OCI-LY1 (cell line): ENCODE measurements around the gene SH3D19.

Experiments
- H2AFZ ChIP-seq: fragments of 200-600 bp; sonication (generic), shearing (Covaris generic); 2 replicates; pipeline ENCODE4 v1.6.0; 2014; ENCODE audit warnings: antibody characterized with exemption, mild to moderate bottlenecking, low read length
- H3F3A ChIP-seq: fragments of 200-600 bp; sonication (generic), shearing (Covaris generic); 2 replicates; pipeline ENCODE4 v1.6.0; 2014; ENCODE audit warnings: mild to moderate bottlenecking, antibody characterized with exemption, low read length, moderate library complexity; ENCODE audit not compliant: insufficient read depth
- H3K27ac ChIP-seq: fragments of 200-600 bp; sonication (generic); 2 replicates; pipeline ENCODE4 v1.5.1; 2014; ENCODE audit warnings: low read length, mixed run types, mild to moderate bottlenecking, low read depth; ENCODE audit not compliant: poor library complexity, severe bottlenecking
- H3K27me3 ChIP-seq: fragments of 200-600 bp; sonication (generic); 2 replicates; pipeline ENCODE4 v1.6.0; 2014; ENCODE audit warnings: antibody characterized with exemption, mild to moderate bottlenecking, low read length, moderate library complexity; ENCODE audit not compliant: insufficient read depth
- H3K36me3 ChIP-seq: fragments of 200-600 bp; sonication (generic); 2 replicates; pipeline ENCODE4 v1.6.1; 2014; ENCODE audit warnings: mild to moderate bottlenecking, antibody characterized with exemption, low read length, moderate library complexity, mixed read lengths; ENCODE audit not compliant: insufficient read depth
- H3K4me1 ChIP-seq: fragments of 200-600 bp; sonication (generic); 2 replicates; pipeline ENCODE4 v1.5.1; 2014; ENCODE audit warnings: mild to moderate bottlenecking, low read length, moderate library complexity; ENCODE audit not compliant: insufficient read depth, severe bottlenecking
- H3K4me2 ChIP-seq: fragments of 200-600 bp; sonication (generic), shearing (Covaris generic); 2 replicates; pipeline ENCODE4 v1.6.1; 2014; ENCODE audit warnings: low read length
- H3K4me3 ChIP-seq: fragments of 200-600 bp; sonication (generic); 2 replicates; pipeline ENCODE4 v1.5.1; 2014; ENCODE audit warnings: low read length, low read depth, mild to moderate bottlenecking, mixed read lengths; ENCODE audit not compliant: poor library complexity, severe bottlenecking
- H3K79me2 ChIP-seq: fragments of 200-600 bp; shearing (Covaris generic); 2 replicates; pipeline ENCODE4 v1.6.1; 2016; ENCODE audit warnings: mixed run types, low read length, mixed read lengths; ENCODE audit not compliant: insufficient read depth
- H3K9ac ChIP-seq: fragments of 200-600 bp; sonication (generic), shearing (Covaris generic); 2 replicates; pipeline ENCODE4 v1.6.1; 2014; ENCODE audit warnings: mild to moderate bottlenecking, low read length, mixed read lengths
- H3K9me2 ChIP-seq: fragments of 200-600 bp; sonication (generic), shearing (Covaris generic); 2 replicates; pipeline ENCODE4 v1.6.1; 2014; ENCODE audit warnings: low read depth, mild to moderate bottlenecking, low read length, mixed read lengths
- H3K9me3 ChIP-seq: fragments of 200-600 bp; shearing (Covaris generic); 2 replicates; pipeline ENCODE4 v1.6.1; 2014; ENCODE audit warnings: low read length, mixed read lengths
- H4K20me1 ChIP-seq: fragments of 200-600 bp; sonication (generic), shearing (Covaris generic); 2 replicates; pipeline ENCODE4 v1.6.0; 2016; ENCODE audit warnings: mild to moderate bottlenecking, low read length; ENCODE audit not compliant: insufficient read depth
- EZH2 ChIP-seq: fragments of 200-600 bp; sonication (generic), shearing (Covaris generic); IDR thresholded peaks from 2 replicates; pipeline ENCODE4 v1.8.0; 2017; ENCODE audit warnings: borderline replicate concordance, mixed run types, mild to moderate bottlenecking, antibody characterized with exemption, low read length, moderate library complexity, mixed read lengths
- TF ChIP-seq, protein P1 (sequence below): fragments of 200-600 bp; sonication (generic), shearing (Covaris generic); IDR thresholded peaks from 2 replicates; pipeline ENCODE4 v1.5.1; 2017; ENCODE audit warnings: mild to moderate bottlenecking, antibody characterized with exemption, low read length, moderate library complexity, mixed read lengths

Gene SH3D19

DNA sequence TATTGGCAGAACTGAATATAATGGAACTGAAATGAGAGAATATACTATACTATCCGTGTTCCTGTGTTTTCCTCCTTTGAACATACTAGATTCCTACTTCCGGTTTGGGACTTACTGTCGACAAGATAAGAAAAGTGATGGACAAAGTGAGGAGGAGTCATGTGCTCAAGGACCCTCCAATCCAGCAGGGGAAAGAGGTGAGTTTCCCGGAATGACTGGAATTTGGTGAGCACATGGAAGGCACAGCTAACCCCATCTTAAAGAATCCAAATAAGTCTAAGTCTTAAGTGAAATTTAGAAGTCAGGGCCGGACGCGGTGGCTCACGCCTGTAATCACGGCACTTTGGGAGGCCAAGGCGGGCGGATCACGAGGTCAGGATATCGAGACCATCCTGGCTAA, 36.6 kb upstream of the SH3D19 start:
- no peaks in the 10 kb centered on the region for H3F3A ChIP-seq
- H3K9me3 ChIP-seq, result no peaks in the 10 kb centered on the region
- H3K27ac ChIP-seq, result no peak overlapping the region
- no peaks in the 10 kb centered on the region for H3K27me3 ChIP-seq
- H2AFZ ChIP-seq, result no peak overlapping the region
- TF ChIP-seq EZH2, result no peak
- TF ChIP-seq, protein P1, sequence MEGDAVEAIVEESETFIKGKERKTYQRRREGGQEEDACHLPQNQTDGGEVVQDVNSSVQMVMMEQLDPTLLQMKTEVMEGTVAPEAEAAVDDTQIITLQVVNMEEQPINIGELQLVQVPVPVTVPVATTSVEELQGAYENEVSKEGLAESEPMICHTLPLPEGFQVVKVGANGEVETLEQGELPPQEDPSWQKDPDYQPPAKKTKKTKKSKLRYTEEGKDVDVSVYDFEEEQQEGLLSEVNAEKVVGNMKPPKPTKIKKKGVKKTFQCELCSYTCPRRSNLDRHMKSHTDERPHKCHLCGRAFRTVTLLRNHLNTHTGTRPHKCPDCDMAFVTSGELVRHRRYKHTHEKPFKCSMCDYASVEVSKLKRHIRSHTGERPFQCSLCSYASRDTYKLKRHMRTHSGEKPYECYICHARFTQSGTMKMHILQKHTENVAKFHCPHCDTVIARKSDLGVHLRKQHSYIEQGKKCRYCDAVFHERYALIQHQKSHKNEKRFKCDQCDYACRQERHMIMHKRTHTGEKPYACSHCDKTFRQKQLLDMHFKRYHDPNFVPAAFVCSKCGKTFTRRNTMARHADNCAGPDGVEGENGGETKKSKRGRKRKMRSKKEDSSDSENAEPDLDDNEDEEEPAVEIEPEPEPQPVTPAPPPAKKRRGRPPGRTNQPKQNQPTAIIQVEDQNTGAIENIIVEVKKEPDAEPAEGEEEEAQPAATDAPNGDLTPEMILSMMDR, result no peak
- no peak overlapping the region for H3K4me3 ChIP-seq
- no peaks in the 10 kb centered on the region for H3K4me1 ChIP-seq
- no peaks in the 10 kb centered on the region for H3K36me3 ChIP-seq
- H3K4me2 ChIP-seq, result no peak overlapping the region
- no peaks in the 10 kb centered on the region for H3K9me2 ChIP-seq
- no peaks in the 10 kb centered on the region for H4K20me1 ChIP-seq
- H3K9ac ChIP-seq, result no peak overlapping the region
- no peaks in the 10 kb centered on the region for H3K79me2 ChIP-seq

DNA sequence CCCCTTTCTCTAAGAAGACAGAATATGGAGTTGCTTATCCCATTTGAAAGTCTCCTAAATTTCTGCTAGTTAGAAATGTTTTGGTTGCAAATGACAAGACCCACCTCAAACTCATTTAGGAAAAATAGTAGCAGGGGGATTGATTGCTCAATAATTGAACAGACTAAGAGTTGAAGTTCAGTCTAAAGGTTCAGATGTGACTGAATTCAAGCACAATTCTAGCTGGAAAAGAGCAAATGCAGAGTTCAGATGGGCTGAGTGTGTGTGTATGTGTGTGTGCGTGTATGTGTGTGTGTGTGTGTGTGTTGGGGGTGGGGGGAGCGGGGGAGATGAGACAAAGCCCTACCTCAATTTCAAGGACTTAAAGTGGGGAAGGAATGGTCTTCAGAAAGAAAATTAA, 35.7 kb upstream of the SH3D19 start:
- H3K4me3 ChIP-seq, result no peak overlapping the region
- no peaks in the 10 kb centered on the region for H3K27me3 ChIP-seq
- no peaks in the 10 kb centered on the region for H3K36me3 ChIP-seq
- H3K79me2 ChIP-seq, result no peaks in the 10 kb centered on the region
- no peak overlapping the region for H3K4me2 ChIP-seq
- no peak overlapping the region for H3K27ac ChIP-seq
- H3K9ac ChIP-seq, result no peak overlapping the region
- no peaks in the 10 kb centered on the region for H3K9me2 ChIP-seq
- no peaks in the 10 kb centered on the region for H3F3A ChIP-seq
- H3K9me3 ChIP-seq, result no peaks in the 10 kb centered on the region
- H3K4me1 ChIP-seq, result no peaks in the 10 kb centered on the region
- no peak for TF ChIP-seq EZH2
- TF ChIP-seq, protein P1, result no peak
- H4K20me1 ChIP-seq, result no peaks in the 10 kb centered on the region
- no peak overlapping the region for H2AFZ ChIP-seq

DNA sequence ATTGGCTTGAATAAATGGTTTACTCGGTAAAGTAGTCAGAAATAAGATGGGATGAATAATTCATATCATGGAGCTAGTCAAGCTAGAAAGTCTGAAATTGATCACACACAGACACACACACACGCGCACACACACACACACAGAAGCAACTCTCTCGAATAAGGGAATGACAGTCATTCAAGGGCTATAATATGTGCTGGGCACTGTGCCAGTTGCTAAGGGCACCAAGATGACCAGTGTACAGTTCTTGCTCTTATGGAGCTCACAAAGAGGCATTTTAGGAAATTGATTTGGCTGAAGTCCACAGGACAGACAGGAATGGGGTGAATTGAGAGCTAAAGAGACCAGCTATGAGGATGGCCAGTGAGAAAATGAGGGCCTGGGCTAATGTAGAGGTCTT, 34.2 kb upstream of the SH3D19 start:
- no peaks in the 10 kb centered on the region for H3K4me1 ChIP-seq
- no peaks in the 10 kb centered on the region for H3K27me3 ChIP-seq
- no peaks in the 10 kb centered on the region for H3K9me3 ChIP-seq
- H3K9ac ChIP-seq, result no peak overlapping the region
- H2AFZ ChIP-seq, result no peak overlapping the region
- H3K36me3 ChIP-seq, result no peaks in the 10 kb centered on the region
- H4K20me1 ChIP-seq, result no peaks in the 10 kb centered on the region
- H3K27ac ChIP-seq, result no peak overlapping the region
- no peaks in the 10 kb centered on the region for H3K79me2 ChIP-seq
- no peak overlapping the region for H3K4me2 ChIP-seq
- no peak for TF ChIP-seq EZH2
- TF ChIP-seq, protein P1, result no peak
- no peaks in the 10 kb centered on the region for H3F3A ChIP-seq
- no peaks in the 10 kb centered on the region for H3K9me2 ChIP-seq
- no peak overlapping the region for H3K4me3 ChIP-seq
